IMR-90 (cell line): ENCODE results near the gene ADH5. TPM values are rescaled to one million over a fixed set of nuclear protein-coding genes. Genes with fewer than 3 reads are reported as not detected.

Experiments used
- ATAC-seq: fragments of 200-7000 bp; cut with Tn5 transposase; 2 replicates; pipeline ENCODE4 v1.9.1; 2020; ENCODE audit warnings: low read depth, mild to moderate bottlenecking, moderate library complexity
- BruUV-seq: library from RNA; stranded (reverse); fragments of 400-500 nt; replicated peaks from 2 replicates; lab custom pipeline; 2021; lab: Mats Ljungman, UMichigan
- CTCF ChIA-PET: fragments of 300-600 bp; formaldehyde crosslinking; extraction: SDS; loops from one replicate; lab custom pipeline; 2021; ENCODE audit warnings: antibody characterized with exemption; lab: Yijun Ruan, JAX
- POLR2A ChIA-PET: fragments of 300-600 bp; sonication (Branson Sonifier 250); formaldehyde crosslinking; loops from one replicate; lab custom pipeline; 2022; ENCODE audit warnings: antibody characterized with exemption; ENCODE audit not compliant: unreplicated experiment; lab: Charles Lee
- DNase-seq: peaks from one replicate; pipeline ENCODE4 v3.0.0; 2013
- H2AFZ ChIP-seq: replicated peaks from 2 replicates; pipeline ENCODE3; 2013; ENCODE audit warnings: low read length, mild to moderate bottlenecking; ENCODE audit not compliant: poor library complexity
- H2AK5ac ChIP-seq: 2 replicates; pipeline ENCODE4 v1.6.1; 2013; ENCODE audit warnings: low read depth, low read length, inconsistent platforms
- H2AK9ac ChIP-seq: replicated peaks from 2 replicates; pipeline ENCODE3; 2013; ENCODE audit warnings: mild to moderate bottlenecking, low read depth, low read length, moderate library complexity; ENCODE audit not compliant: poor library complexity
- H2BK120ac ChIP-seq: 2 replicates; pipeline ENCODE4 v1.6.1; 2013; ENCODE audit warnings: low read depth, low read length, inconsistent platforms
- H2BK15ac ChIP-seq: 3 replicates; pipeline ENCODE4 v1.6.1; 2013; ENCODE audit warnings: low read depth, low read length, inconsistent platforms
- H2BK20ac ChIP-seq: 2 replicates; pipeline ENCODE4 v1.6.1; 2013; ENCODE audit warnings: low read depth, mild to moderate bottlenecking, inconsistent platforms, low read length, moderate library complexity
- H2BK5ac ChIP-seq: 2 replicates; pipeline ENCODE4 v1.6.1; 2013; ENCODE audit warnings: mild to moderate bottlenecking, low read depth, low read length, inconsistent platforms; ENCODE audit not compliant: poor library complexity, severe bottlenecking
- H3K14ac ChIP-seq: replicated peaks from 2 replicates; pipeline ENCODE4 v1.6.1; 2013; ENCODE audit warnings: low read depth, low read length, inconsistent platforms
- H3K18ac ChIP-seq: 2 replicates; pipeline ENCODE4 v1.6.1; 2013; ENCODE audit warnings: low read depth, low read length, control low read depth
- H3K23ac ChIP-seq: 2 replicates; pipeline ENCODE4 v1.6.1; 2013; ENCODE audit warnings: low read depth, low read length, inconsistent platforms
- H3K27ac ChIP-seq: 2 replicates; pipeline ENCODE4 v1.5.1; 2013; ENCODE audit warnings: mild to moderate bottlenecking, control low read depth, low read length; ENCODE audit not compliant: insufficient read depth
- H3K27me3 ChIP-seq: 2 replicates; pipeline ENCODE4 v1.6.1; 2013; ENCODE audit warnings: low read length; ENCODE audit not compliant: control insufficient read depth, insufficient read depth
- H3K36me3 ChIP-seq: 2 replicates; pipeline ENCODE4 v1.6.1; 2013; ENCODE audit warnings: low read length, mixed read lengths; ENCODE audit not compliant: control insufficient read depth, insufficient read depth
- H3K4ac ChIP-seq: 2 replicates; pipeline ENCODE4 v1.6.1; 2013; ENCODE audit warnings: low read depth, low read length, inconsistent platforms
- H3K4me1 ChIP-seq: 2 replicates; pipeline ENCODE4 v1.6.1; 2013; ENCODE audit warnings: low read length, mixed read lengths; ENCODE audit not compliant: control insufficient read depth, insufficient read depth
- H3K4me2 ChIP-seq: 2 replicates; pipeline ENCODE4 v1.6.1; 2013; ENCODE audit warnings: low read depth, mild to moderate bottlenecking, control low read depth, low read length, moderate library complexity
- H3K4me3 ChIP-seq: 2 replicates; pipeline ENCODE4 v1.5.1; 2013; ENCODE audit warnings: low read depth, mild to moderate bottlenecking, control low read depth, low read length, moderate library complexity; ENCODE audit not compliant: insufficient read depth
- H3K56ac ChIP-seq: 2 replicates; pipeline ENCODE4 v1.6.1; 2013; ENCODE audit warnings: low read length, inconsistent platforms; ENCODE audit not compliant: insufficient read depth; ENCODE audit errors: extremely low read depth
- H3K79me1 ChIP-seq, 2 experiments: 2 replicates each; pipeline ENCODE4 v1.6.1; 2013; ENCODE audit warnings: low read length in 2 of 2, inconsistent platforms in 1 of 2, low read depth in 1 of 2
- H3K9ac ChIP-seq: 2 replicates; pipeline ENCODE4 v1.6.1; 2013; ENCODE audit warnings: low read depth, low read length, control low read depth
- H3K9me1 ChIP-seq: 2 replicates; pipeline ENCODE4 v1.6.1; 2013; ENCODE audit warnings: low read length, inconsistent platforms; ENCODE audit not compliant: insufficient read depth
- H3K9me3 ChIP-seq: 2 replicates; pipeline ENCODE4 v1.6.1; 2013; ENCODE audit warnings: low read length; ENCODE audit not compliant: control insufficient read depth, insufficient read depth
- H4K20me1 ChIP-seq: 2 replicates; pipeline ENCODE4 v1.6.1; 2013; ENCODE audit warnings: low read length, inconsistent platforms; ENCODE audit not compliant: insufficient read depth
- H4K5ac ChIP-seq: 2 replicates; pipeline ENCODE4 v1.6.1; 2013; ENCODE audit warnings: mild to moderate bottlenecking, low read depth, low read length, control low read depth
- H4K8ac ChIP-seq, 2 experiments: 2 replicates each; pipeline ENCODE4 v1.6.1; 2013; ENCODE audit warnings: low read depth in 2 of 2, low read length in 2 of 2, control low read depth in 1 of 2, inconsistent platforms in 1 of 2
- H4K91ac ChIP-seq: 2 replicates; pipeline ENCODE4 v1.6.1; 2013; ENCODE audit warnings: low read depth, low read length, inconsistent platforms; ENCODE audit not compliant: insufficient read depth
- BHLHE40 ChIP-seq: fragments of 150-350 bp; IDR thresholded peaks from 2 replicates; pipeline ENCODE4 v1.6.1; 2016; ENCODE audit warnings: mild to moderate bottlenecking, low read depth, low read length
- CEBPB ChIP-seq: IDR thresholded peaks from 2 replicates; pipeline ENCODE4 v1.6.1; 2012; ENCODE audit warnings: low read depth, low read length, improper control_type of control experiment
- CHD1 ChIP-seq: IDR thresholded peaks from 2 replicates; pipeline ENCODE4 v1.6.1; 2012; ENCODE audit warnings: low read depth, low read length, improper control_type of control experiment
- MAFK ChIP-seq: IDR thresholded peaks from 2 replicates; pipeline ENCODE4 v1.6.1; 2012; ENCODE audit warnings: low read depth, low read length, improper control_type of control experiment
- MAZ ChIP-seq: IDR thresholded peaks from 2 replicates; pipeline ENCODE4 v1.6.1; 2012; ENCODE audit warnings: low read depth, mild to moderate bottlenecking, low read length, improper control_type of control experiment, moderate library complexity, borderline replicate concordance
- MXI1 ChIP-seq: IDR thresholded peaks from 2 replicates; pipeline ENCODE4 v1.6.1; 2012; ENCODE audit warnings: low read depth, mild to moderate bottlenecking, low read length, moderate library complexity, borderline replicate concordance
- NFE2L2 ChIP-seq: fragments of 150-350 bp; IDR thresholded peaks from 2 replicates; pipeline ENCODE4 v1.6.1; 2016; ENCODE audit warnings: low read depth, mild to moderate bottlenecking, low read length
- RAD21 ChIP-seq: IDR thresholded peaks from 2 replicates; pipeline ENCODE4 v1.6.1; 2012; ENCODE audit warnings: low read length, improper control_type of control experiment
- RCOR1 ChIP-seq: IDR thresholded peaks from 2 replicates; pipeline ENCODE4 v1.6.1; 2012; ENCODE audit warnings: mild to moderate bottlenecking, low read length, improper control_type of control experiment; ENCODE audit not compliant: insufficient replicate concordance
- RFX5 ChIP-seq: IDR thresholded peaks from 2 replicates; pipeline ENCODE4 v1.8.0; 2012; ENCODE audit warnings: low read depth, mild to moderate bottlenecking, low read length, moderate library complexity
- WGBS, 2 experiments: methylation state at CpG; one replicate each; pipeline versions ENCODE4 v1.1.5 to v1.1.7; 2013; ENCODE audit warnings: missing lambda C conversion rate in 2 of 2; ENCODE audit not compliant: insufficient read length in 1 of 2; ENCODE audit errors: extremely low coverage in 2 of 2; 5-methylcytosine and 5-hydroxymethylcytosine counted together
- dilution Hi-C: fragments of 300-500 bp; cut with HindIII; formaldehyde crosslinking; loops from one replicate; pipeline ENCODE4 v1.14.3; 2018; ENCODE audit warnings: low sequenced_read_pairs; ENCODE audit not compliant: unreplicated experiment
- in situ Hi-C: fragments of 300-500 bp; cut with MboI; formaldehyde crosslinking; loops from 3 replicates; pipeline ENCODE4 v1.14.3; 2019; ENCODE audit warnings: low sequenced_read_pairs, inconsistent platforms, mixed read lengths
- intact Hi-C: fragments of 100-400 bp; cut with micrococcal nuclease; formaldehyde crosslinking; loops from 2 replicates; pipeline ENCODE4 v1.10.0; 2022
- polyA plus RNA-seq, 3 experiments: library from polyadenylated mRNA; depleted of rRNA; stranded (reverse); fragments of >200 nt; gene quantifications; 2 replicates each; pipeline ENCODE4 v1.2.3, GENCODE V29; 2012; ENCODE audit warnings: low replicate concordance in 1 of 3
- total RNA-seq: library from RNA; depleted of rRNA; stranded (reverse); fragments of >200 nt; gene quantifications from 2 replicates; pipeline ENCODE4 v1.2.3, GENCODE V29; 2012

The ADH5 gene
- total and polyA plus RNA-seq, 2 of the 4 experiments (the other 2 are of a cell fraction) = 140 to 178 TPM

DNA sequence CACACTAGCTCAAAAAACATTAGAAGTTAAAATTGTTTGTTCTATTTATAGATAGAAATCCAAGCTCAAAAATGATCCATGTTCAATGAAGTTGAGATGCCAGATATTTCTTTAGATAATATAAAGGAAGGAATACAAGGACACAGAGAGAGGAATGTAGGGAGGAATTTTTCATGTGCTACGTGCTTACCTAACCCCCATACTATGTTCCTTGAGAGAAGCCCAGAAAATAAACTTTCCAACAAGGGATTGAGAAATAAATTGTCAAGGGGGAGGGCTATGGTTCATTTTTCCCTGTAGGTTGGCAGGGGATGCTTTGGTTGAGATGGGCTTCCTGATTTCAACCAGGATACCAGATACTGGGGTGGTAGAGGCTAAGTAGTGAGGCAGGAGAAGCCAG is 15.6 kb upstream of the ADH5 start:
- no peaks in the 10 kb centered on the region for H3K9me3 ChIP-seq
- no peak overlapping the region for H4K5ac ChIP-seq
- H3K9me1 ChIP-seq = 0 out of 2 replicates have a peak, but pooled peaks cover 2% of the 10 kb centered on the region
- H2AK9ac ChIP-seq = no peak overlapping the region
- POLR2A ChIA-PET = no interaction called here
- CTCF ChIA-PET = no interaction called here
- intact Hi-C loops (no loop called here), in situ Hi-C loops (no loop called here), dilution Hi-C loops (no loop called here)
- H3K4me3 ChIP-seq = no peak overlapping the region
- peak overlapping the region; percentile 50 for H3K4me2 ChIP-seq
- H2AK5ac ChIP-seq = no peak overlapping the region
- H4K91ac ChIP-seq = no peak overlapping the region
- no peak for TF ChIP-seq MAFK
- no peak for TF ChIP-seq RCOR1
- no peak for TF ChIP-seq BHLHE40
- TF ChIP-seq RAD21 = no peak
- TF ChIP-seq RFX5 = no peak
- TF ChIP-seq NFE2L2 = no peak
- TF ChIP-seq MAZ = no peak
- TF ChIP-seq CHD1 = no peak
- no peak for TF ChIP-seq CEBPB
- no peak for TF ChIP-seq MXI1
- BruUV-seq = no TSS peak
- no peak overlapping the region for H3K9ac ChIP-seq
- H4K8ac ChIP-seq = no peak overlapping the region
- H3K79me1 ChIP-seq = no peaks in the 10 kb centered on the region
- H2AFZ ChIP-seq = no peak overlapping the region
- DNase-seq (peak; percentile 36), ATAC-seq (peak; percentile 77)
- H3K18ac ChIP-seq = no peak overlapping the region
- H3K4ac ChIP-seq = no peak overlapping the region
- no peaks in the 10 kb centered on the region for H3K36me3 ChIP-seq
- no peak overlapping the region for H2BK20ac ChIP-seq
- H3K4me1 ChIP-seq = peaks cover 9% of the 10 kb centered on the region
- H3K56ac ChIP-seq = no peak overlapping the region
- H2BK5ac ChIP-seq = no peak overlapping the region
- no peak overlapping the region; the same call in 1 of the 2 replicates for H3K27ac ChIP-seq
- no CpG with 5 or more reads among the region's 1 CpG for WGBS, 2 experiments
- H3K27me3 ChIP-seq = no peaks in the 10 kb centered on the region
- H2BK120ac ChIP-seq = no peak overlapping the region
- H2BK15ac ChIP-seq = no peak overlapping the region
- H3K14ac ChIP-seq = peak overlapping the region; percentile 52; the same call in 1 of the 2 replicates
- no peak overlapping the region for H3K23ac ChIP-seq
- no peaks in the 10 kb centered on the region for H4K20me1 ChIP-seq
